DMS53 treated with DMSO at 0.1 percent for 48 hours (cell line): ENCODE data around the gene CNGA3.

Source experiments
- DNase-seq: peaks from one replicate; lab custom pipeline; 2025; ENCODE audit not compliant: unreplicated experiment; lab: John Stamatoyannopoulos, UW

Gene CNGA3

DNA sequence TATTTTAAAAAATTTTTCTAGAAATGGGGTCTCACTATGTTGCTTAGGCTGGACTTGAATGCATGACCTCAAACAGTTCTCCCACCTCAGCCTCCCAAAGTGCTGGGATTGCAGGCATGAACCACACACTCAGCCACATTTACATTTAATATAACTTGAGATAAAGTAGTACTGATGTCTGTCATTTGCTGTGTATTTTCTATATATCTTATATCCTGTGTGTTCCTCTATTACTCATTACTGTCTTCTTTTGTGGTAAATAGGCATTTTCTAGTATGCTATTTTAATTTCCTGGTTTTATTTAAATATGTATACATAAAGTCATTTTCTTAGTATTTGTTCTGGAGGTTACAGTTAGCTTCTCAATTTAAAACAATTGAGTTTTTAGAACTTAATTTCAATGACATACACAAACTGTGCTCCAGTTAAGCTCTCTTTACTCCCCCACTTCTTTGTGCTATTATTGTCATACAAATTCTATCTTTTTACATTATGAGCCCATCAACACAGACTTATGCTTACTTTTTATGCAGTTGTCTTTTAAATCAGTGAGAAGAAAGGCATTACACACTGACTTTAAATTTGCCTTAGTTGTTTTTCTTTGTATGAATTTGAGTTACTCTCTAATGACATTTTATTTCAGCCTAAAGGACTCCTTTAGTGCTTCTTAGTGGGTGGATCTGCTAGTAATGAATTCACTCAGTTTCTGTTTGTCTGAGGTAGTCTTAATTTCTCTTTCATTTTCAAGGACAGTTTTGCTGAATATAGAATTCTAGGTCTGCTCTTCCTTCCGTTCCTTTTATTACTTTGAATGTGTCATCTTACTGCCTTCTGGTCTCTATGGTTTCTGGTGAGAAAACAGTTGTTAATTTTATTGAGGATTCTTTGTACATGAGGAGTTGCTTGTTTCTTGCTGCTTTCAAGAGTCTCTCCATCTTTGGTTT, 92.2 kb downstream of the CNGA3 start:
- DNase-seq, result no peak

GRCh38 chr2:98441706-98442450, 95.6 kb downstream of the CNGA3 start:
- DNase-seq, result no peak

DNA sequence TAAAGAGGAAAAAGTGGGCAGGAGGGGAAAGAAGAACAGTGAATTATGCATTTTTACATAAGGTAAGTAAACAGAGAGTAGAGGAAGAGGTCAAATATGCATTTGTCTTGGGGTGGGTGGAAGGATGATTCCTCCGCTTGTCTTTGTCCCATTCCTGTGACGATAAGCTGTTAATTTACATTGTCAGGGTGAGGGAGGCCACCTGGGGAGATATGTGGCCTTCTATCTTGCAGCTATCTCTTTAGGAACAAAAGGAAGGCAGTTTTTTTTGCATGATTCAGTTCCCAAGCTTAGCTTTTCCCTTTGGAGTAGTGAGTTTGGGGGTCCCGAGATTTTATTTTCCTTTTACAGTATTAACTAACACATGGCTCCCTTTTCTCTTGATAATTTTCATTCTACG, 96.2 kb downstream of the CNGA3 start:
- DNase-seq, result no peak

DNA sequence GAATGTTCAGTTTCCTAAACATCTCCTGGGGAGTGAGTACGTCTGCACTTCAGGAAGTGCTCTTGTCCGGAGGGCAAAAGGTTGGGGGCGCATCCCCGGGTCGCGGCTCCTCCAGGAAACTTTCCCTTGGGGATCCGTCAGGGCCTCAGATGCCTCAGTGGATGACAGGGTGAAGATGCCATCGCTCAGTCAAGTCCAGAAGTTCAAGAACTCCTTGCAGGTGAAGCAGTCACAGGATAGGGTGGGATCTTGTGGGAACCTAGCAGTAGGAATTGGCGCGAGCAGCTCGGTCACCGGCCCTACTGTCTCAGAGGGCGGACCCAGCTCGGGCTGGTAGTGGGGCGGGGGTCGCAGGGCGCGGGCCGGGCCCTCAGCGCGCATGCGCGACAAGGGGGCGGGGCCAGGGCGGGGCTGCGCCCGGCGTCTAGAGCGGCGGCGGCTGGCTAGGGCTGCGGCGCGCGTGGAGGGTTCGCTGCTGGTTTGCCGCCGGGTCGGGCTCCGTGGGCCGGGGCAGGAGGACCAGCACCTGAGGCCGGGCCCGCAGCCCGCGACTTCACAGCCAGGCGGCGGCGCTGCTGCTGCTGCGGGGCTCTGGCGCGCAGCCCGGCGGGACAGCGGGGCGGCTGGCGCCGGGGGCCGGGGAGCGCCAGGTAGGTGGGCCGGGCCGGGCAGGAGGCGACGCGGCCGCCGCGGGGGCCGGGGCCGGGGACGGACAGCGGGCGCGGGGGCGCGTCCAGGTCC, 98.3 kb downstream of the CNGA3 start, which contains the start of gene INPP4A:
INPP4A (plus strand) TSS at position 423 of the 741 bp plus-strand sequence. CDS start 75,191 bp downstream, outside the sequence.
- DNase-seq, result peak; percentile 73

DNA sequence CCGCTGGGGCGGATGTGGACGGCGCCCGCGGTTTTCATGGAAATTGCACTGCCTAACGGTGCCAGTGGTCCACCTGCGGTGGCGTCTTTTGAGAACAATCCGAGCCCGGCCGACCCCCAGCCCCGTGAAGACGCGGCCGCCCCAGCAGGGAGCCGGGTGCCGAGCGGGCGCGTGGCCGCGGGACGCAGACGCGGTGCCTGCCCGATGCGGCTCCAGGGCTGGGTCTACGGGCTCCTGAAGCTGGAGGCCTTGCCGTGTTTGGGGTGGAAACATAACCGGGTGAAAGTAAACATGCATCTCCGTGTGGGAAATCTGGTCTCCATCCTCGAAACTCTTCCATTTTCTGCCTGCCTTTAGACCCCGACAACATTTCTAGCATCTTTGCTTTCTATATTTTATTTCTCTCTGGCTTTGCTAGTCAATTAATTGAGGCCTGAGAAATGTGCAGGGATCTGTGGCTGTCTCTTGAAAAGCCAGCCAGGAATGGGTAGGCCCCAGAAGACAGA, 99.0 kb downstream of the CNGA3 start:
- peak; percentile 61 for DNase-seq

DNA sequence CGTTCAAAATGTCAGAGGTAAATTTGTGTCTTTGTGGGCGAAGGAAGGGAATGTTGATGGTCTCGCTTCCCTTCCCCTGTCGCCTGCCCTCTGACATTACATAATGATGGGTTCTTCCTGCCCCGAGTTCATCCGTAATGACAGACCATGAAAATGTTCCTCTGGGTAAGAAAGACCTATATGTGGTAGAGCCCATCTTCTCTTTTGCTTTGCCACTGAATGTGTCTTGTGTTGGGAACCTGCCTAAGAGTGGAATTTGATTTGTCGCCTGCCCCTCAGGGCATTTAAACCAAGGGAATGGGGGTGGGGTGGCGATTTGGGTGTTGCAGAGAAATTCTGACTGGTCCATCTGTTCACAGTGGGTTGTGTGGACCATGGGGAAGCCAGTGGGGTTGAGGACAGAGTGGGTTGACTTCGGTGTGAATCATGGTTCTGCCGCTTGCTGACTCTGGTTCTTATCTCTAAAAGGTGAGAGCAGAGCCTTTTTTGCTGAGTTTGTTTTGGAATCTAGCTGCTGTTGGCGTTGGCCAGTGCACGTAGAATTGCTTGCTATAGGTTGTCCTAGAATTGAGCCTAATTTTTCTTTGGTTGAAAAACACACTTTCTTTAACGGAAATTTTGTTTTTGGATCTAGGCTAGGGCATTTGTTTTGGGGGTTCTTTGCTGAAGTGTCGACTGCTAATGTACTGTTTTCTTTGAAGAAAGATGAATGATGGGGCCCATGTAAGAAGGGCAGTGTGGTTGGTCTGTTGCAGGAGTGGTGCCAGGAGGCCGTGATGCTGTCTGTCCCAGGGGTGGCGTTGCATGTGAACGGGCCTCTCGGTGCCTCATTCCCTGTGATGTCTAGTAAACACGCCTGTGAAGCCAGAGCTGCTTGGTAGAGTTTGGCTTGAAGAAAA, 99.7 kb downstream of the CNGA3 start:
- peak; percentile 61 for DNase-seq

- no peak for DNase-seq
Measured at GRCh38 chr2:98446850-98447249, 100.6 kb downstream of the CNGA3 start.
